K562 (cell line): ENCODE data around the gene NECAP2. TPM values are rescaled to one million over a fixed set of nuclear protein-coding genes. Genes with fewer than 3 reads are reported as not detected.
A peak's percentile ranks its signal among the peaks of the same experiment; 100 is the strongest.

Experiments used
- ARID3A ChIP-seq: IDR thresholded peaks from 2 replicates; pipeline ENCODE4 v1.6.1; 2012; ENCODE audit warnings: low read depth, low read length, improper control_type of control experiment, borderline replicate concordance
- CBFB ChIP-seq: sonication (generic); formaldehyde crosslinking; IDR thresholded peaks from 2 replicates; pipeline ENCODE4 v1.4.0; 2020; ENCODE audit warnings: mild to moderate bottlenecking, missing genetic modification reagents
- CGGBP1 ChIP-seq: fragments of 250-450 bp; sonication (Bioruptor Pico); IDR thresholded peaks from 2 replicates; pipeline ENCODE4 v1.9.0; 2021; ENCODE audit warnings: mild to moderate bottlenecking
- DIDO1 ChIP-seq: fragments of 450-650 bp; IDR thresholded peaks from 2 replicates; pipeline ENCODE4 v1.6.1; 2016; ENCODE audit warnings: low read depth, missing biosample characterization, missing genetic modification characterization
- EWSR1 ChIP-seq: fragments of 450-650 bp; IDR thresholded peaks from 2 replicates; pipeline ENCODE4 v1.6.1; 2018; ENCODE audit warnings: borderline replicate concordance, mild to moderate bottlenecking, low read depth, moderate library complexity; ENCODE audit not compliant: partially characterized antibody
- L3MBTL2 ChIP-seq: fragments of 450-650 bp; IDR thresholded peaks from 2 replicates; pipeline ENCODE4 v1.6.1; 2016; ENCODE audit warnings: mild to moderate bottlenecking, moderate library complexity
- MXD1 ChIP-seq: fragments of 250-450 bp; sonication (Bioruptor Pico); IDR thresholded peaks from 2 replicates; pipeline ENCODE4 v1.8.0; 2021; ENCODE audit warnings: borderline replicate concordance, mild to moderate bottlenecking, moderate library complexity; ENCODE audit not compliant: poor library complexity, severe bottlenecking
- NFATC3 ChIP-seq: fragments of 450-650 bp; IDR thresholded peaks from 2 replicates; pipeline ENCODE4 v1.6.1; 2017; ENCODE audit warnings: mild to moderate bottlenecking
- RBM39 ChIP-seq: fragments of 200-400 bp; formaldehyde crosslinking; optimal IDR thresholded peaks from 2 replicates; pipeline ENCODE3; 2018; ENCODE audit warnings: low read depth, low read length
- REST ChIP-seq, 2 experiments: fragments of 450-650 bp; formaldehyde crosslinking in 1 of 2; IDR thresholded peaks; 2 replicates each; pipeline versions ENCODE4 v1.4.0 to v1.6.1; 2014 to 2020; ENCODE audit warnings: mild to moderate bottlenecking in 2 of 2, borderline replicate concordance in 1 of 2, low read depth in 1 of 2
- TBL1XR1 ChIP-seq, 2 experiments: IDR thresholded peaks; 2 replicates each; pipeline ENCODE4 v1.6.1; 2012; ENCODE audit warnings: improper control_type of control experiment in 2 of 2, low read length in 2 of 2, mild to moderate bottlenecking in 1 of 2
- TRIM24 ChIP-seq, 2 experiments: fragments of 450-650 bp; IDR thresholded peaks; 2 replicates each; pipeline ENCODE4 v1.6.1; 2016
- ZBTB17 ChIP-seq: fragments of 450-650 bp; formaldehyde crosslinking; IDR thresholded peaks from 2 replicates; pipeline ENCODE4 v1.4.0; 2020; ENCODE audit warnings: mild to moderate bottlenecking
- ZNF197 ChIP-seq: fragments of 200-800 bp; sonication (Bioruptor generic); IDR thresholded peaks from 2 replicates; pipeline ENCODE4 v1.6.1; 2016; ENCODE audit warnings: low read depth, missing genetic modification characterization, missing compliant biosample characterization
- ZNF282 ChIP-seq: sonication (generic); formaldehyde crosslinking; IDR thresholded peaks from 2 replicates; pipeline ENCODE4 v1.8.1; 2023; ENCODE audit warnings: missing genetic modification reagents
- ZNF586 ChIP-seq: fragments of 450-650 bp; formaldehyde crosslinking; conservative IDR thresholded peaks from 2 replicates; pipeline ENCODE4 v1.4.0; 2020; ENCODE audit warnings: mild to moderate bottlenecking, moderate library complexity
- polyA plus RNA-seq, 8 experiments: library from polyadenylated mRNA; depleted of rRNA in 4 of 8; stranded (reverse) in 5 of 8; unstranded in 3 of 8; fragments of >200 nt; fragmentation: Nextera tagmentation in 2 of 8; fragmentation: Illumina TruSeq in 1 of 8; extraction: Ambion mirVana in 2 of 8; extraction: Trizol in 1 of 8; gene quantifications; 2 replicates each; pipeline versions ENCODE4 v1.2.1 to v1.2.3, GENCODE V29; 2011 to 2014; ENCODE audit warnings: inconsistent platforms in 1 of 8, missing spikeins in 1 of 8
- total RNA-seq, 7 experiments: library from RNA; depleted of rRNA in 6 of 7; stranded (reverse); fragments of >200 nt in 6 of 7; fragmentation: Illumina TruSeq in 2 of 7; extraction: Trizol in 2 of 7; gene quantifications; 2 replicates each; pipeline versions ENCODE4 v1.2.1 to v1.2.3, GENCODE V29; 2011 to 2021; ENCODE audit warnings: low replicate concordance in 1 of 7

NECAP2 gene
- total and polyA plus RNA-seq, 9 of the 15 experiments (the other 6 are each of a cell fraction or from before 2014, with no cell fraction given): 22.7 to 107 (median 79.2) TPM

- TF ChIP-seq REST (IDR thresholded peaks at IDR 0.05; ENCODE audit: borderline replicate concordance) (no peak), REST (CRISPR knock-in tag; IDR thresholded peaks at IDR 0.05; ENCODE audit: low read depth) (no peak), NFATC3 (no peak), CBFB (CRISPR knock-in tag) (no peak), ZNF282 (no peak), L3MBTL2 (0 out of 2 replicates have a peak, but pooled peaks have one; percentile 22), TBL1XR1 (IDR thresholded peaks at IDR 0.05; ENCODE audit: low read length in 2 of 2) (no peak), EWSR1 (no peak), ZNF586 (CRISPR knock-in tag) (no peak), ZNF197 (CRISPR knock-in tag) (no peak), ZBTB17 (CRISPR knock-in tag) (no peak), DIDO1 (no peak), MXD1 (CRISPR knock-in tag) (no peak), TRIM24 (IDR thresholded peaks at IDR 0.05) (peak; percentile 62 to 83), ARID3A (no peak), CGGBP1 (CRISPR knock-in tag) (no peak), RBM39 (no peak)
Observed at GRCh38 chr1:16418823-16419425, 21.6 kb upstream of the NECAP2 start (continued).
